ENCODE data around the gene CIT. TPM values are rescaled to one million over a fixed set of nuclear protein-coding genes. Genes with fewer than 3 reads are reported as not detected.
A peak's percentile ranks its signal among the peaks of the same experiment; 100 is the strongest.

The CIT gene
- total RNA-seq, 1 donor from 2014 or later = 20.6 TPM

DNA sequence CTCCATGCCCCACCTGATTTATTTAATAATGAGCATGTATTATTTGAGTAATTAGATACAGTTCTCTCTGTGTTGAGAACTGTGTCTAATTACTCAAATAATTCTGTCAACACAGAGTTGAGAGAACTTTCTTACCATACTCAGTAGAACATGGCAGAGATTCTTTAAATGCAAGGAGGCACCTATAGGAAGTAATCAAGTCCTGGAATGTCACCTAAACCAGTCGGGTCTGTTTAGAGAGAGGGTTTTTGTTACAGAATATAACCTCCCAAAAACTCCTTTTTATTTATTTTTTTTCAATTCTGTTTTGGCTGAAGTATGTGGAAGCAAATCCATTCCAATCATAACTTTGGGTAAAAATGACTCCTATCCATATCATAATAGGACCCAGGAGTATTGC lies 37.5 kb upstream of the CIT start:
- DNase-seq (ENCODE audit: extremely low spot score in 2 of 2) = no peak
- no peaks in the 10 kb centered on the region for H3K36me3 ChIP-seq
- no peak overlapping the region for H3K4me3 ChIP-seq
- no peak for TF ChIP-seq POLR2A (IDR thresholded peaks at IDR 0.05)
- TF ChIP-seq, protein P1, sequence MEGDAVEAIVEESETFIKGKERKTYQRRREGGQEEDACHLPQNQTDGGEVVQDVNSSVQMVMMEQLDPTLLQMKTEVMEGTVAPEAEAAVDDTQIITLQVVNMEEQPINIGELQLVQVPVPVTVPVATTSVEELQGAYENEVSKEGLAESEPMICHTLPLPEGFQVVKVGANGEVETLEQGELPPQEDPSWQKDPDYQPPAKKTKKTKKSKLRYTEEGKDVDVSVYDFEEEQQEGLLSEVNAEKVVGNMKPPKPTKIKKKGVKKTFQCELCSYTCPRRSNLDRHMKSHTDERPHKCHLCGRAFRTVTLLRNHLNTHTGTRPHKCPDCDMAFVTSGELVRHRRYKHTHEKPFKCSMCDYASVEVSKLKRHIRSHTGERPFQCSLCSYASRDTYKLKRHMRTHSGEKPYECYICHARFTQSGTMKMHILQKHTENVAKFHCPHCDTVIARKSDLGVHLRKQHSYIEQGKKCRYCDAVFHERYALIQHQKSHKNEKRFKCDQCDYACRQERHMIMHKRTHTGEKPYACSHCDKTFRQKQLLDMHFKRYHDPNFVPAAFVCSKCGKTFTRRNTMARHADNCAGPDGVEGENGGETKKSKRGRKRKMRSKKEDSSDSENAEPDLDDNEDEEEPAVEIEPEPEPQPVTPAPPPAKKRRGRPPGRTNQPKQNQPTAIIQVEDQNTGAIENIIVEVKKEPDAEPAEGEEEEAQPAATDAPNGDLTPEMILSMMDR (IDR thresholded peaks at IDR 0.05) = no peak
- no peak for TF ChIP-seq POLR2AphosphoS5 (IDR thresholded peaks at IDR 0.05; ENCODE audit: insufficient read depth in 1 of 2, low read depth in 1 of 2)
- H3K27me3 ChIP-seq = no peaks in the 10 kb centered on the region
- H3K9me3 ChIP-seq = no peaks in the 10 kb centered on the region
- no peak overlapping the region for H3K27ac ChIP-seq
- no peaks in the 10 kb centered on the region for H3K4me1 ChIP-seq
- intact Hi-C loops (cut with DNase I) = no loop called here

DNA sequence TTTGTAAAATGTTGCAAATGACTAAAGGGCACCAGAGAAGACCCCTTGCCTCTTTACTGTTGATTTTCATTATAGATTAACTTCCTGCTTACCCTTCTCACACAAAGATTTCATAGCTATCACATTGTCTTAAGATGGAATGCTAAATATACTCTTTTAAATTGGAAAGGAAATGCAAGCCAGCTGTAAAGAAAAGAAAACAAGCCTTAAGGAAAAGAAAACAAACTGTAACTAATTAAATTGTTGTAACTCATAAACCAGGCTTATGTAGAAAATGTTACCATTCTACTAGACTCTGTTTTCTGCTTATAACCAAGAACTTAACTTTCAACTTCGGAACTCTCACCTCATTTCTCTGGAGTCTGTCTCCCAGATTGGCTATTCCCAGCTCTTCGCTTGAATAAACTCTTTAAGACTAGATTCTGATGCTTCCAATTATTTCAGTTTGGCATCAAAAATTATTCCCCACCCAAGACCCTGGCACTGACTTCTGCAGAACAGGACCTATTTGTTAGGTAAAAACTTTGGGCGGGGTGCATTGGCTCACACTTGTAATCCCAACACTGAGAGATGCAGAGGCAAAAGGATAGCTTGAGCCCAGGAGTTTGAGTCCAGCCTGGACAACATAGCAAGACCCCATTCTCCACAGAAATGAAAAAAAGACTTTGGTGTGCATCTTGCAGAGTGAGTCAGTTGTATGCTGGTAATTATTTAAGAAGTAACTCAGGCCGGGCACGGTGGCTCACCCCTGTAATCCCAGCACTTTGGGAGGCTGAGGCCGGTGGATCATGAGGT lies 36.6 kb upstream of the CIT start:
- H3K36me3 ChIP-seq = no peaks in the 10 kb centered on the region
- H3K4me1 ChIP-seq = no peaks in the 10 kb centered on the region
- TF ChIP-seq POLR2AphosphoS5 (IDR thresholded peaks at IDR 0.05; ENCODE audit: insufficient read depth in 1 of 2, low read depth in 1 of 2) = no peak
- no peak for TF ChIP-seq POLR2A (IDR thresholded peaks at IDR 0.05)
- TF ChIP-seq, protein P1 (IDR thresholded peaks at IDR 0.05) = no peak
- no peak overlapping the region for H3K4me3 ChIP-seq
- H3K9me3 ChIP-seq = no peaks in the 10 kb centered on the region
- DNase-seq (ENCODE audit: extremely low spot score in 2 of 2) = no peak
- intact Hi-C loops (cut with DNase I) = no loop called here
- no peaks in the 10 kb centered on the region for H3K27me3 ChIP-seq
- H3K27ac ChIP-seq = no peak overlapping the region

DNA sequence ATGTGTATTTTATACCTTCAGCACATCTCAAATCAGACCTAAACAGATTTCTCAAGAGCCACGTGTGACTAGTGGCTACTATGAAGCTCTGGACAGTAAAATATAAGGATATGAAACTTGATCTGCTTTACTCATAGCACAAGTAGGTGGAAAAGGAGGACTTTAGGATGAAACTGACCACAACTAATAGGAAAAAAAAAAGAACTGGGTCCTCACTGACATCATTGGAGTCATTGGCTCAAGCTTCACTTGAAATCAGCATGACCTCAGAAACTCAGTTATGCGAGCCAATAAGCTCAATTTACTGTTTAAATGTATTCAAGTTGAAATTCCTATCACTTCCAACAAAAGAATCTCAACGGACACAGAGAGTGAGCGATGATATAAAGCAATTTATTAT lies 34.1 kb upstream of the CIT start:
- intact Hi-C loops (cut with DNase I) = no loop called here
- Histone ChIP-seq H3K4me1 (no peaks in the 10 kb centered on the region), H3K9me3 (no peaks in the 10 kb centered on the region), H3K27ac (no peak overlapping the region), H3K36me3 (no peaks in the 10 kb centered on the region), H3K27me3 (no peaks in the 10 kb centered on the region), H3K4me3 (no peak overlapping the region)
- TF ChIP-seq, protein P1 (IDR thresholded peaks at IDR 0.05) = no peak
- no peak for TF ChIP-seq POLR2AphosphoS5 (IDR thresholded peaks at IDR 0.05; ENCODE audit: insufficient read depth in 1 of 2, low read depth in 1 of 2)
- no peak for TF ChIP-seq POLR2A (IDR thresholded peaks at IDR 0.05)
- DNase-seq (ENCODE audit: extremely low spot score in 2 of 2) = no peak

DNA sequence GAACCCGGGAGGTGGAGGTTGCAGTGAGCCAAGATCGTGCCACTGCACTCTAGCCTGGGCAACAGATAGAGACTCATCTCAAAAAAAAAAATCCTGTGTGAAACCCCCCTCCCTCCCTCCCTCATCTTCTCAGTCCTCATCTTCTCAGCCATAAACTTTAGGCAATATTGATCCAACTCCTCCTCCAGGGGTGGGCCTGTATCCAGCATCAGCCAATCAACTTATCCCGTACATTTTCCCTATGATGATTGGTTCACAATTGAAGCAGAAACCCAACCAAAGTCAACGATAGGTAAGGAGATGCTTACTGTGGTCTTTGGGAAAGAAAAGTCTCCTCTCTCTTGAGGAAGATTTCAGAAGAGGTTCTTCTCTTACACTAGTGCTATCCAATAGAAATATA lies 33.5 kb upstream of the CIT start:
- H3K4me1 ChIP-seq = no peaks in the 10 kb centered on the region
- no peak overlapping the region for H3K4me3 ChIP-seq
- H3K27me3 ChIP-seq = no peaks in the 10 kb centered on the region
- no peaks in the 10 kb centered on the region for H3K36me3 ChIP-seq
- TF ChIP-seq POLR2AphosphoS5 (IDR thresholded peaks at IDR 0.05; ENCODE audit: insufficient read depth in 1 of 2, low read depth in 1 of 2) = no peak
- TF ChIP-seq, protein P1 (IDR thresholded peaks at IDR 0.05) = no peak
- TF ChIP-seq POLR2A (IDR thresholded peaks at IDR 0.05) = no peak
- DNase-seq (ENCODE audit: extremely low spot score in 2 of 2) = no peak
- intact Hi-C loops (cut with DNase I) = no loop called here
- H3K27ac ChIP-seq = no peak overlapping the region
- no peaks in the 10 kb centered on the region for H3K9me3 ChIP-seq

DNA sequence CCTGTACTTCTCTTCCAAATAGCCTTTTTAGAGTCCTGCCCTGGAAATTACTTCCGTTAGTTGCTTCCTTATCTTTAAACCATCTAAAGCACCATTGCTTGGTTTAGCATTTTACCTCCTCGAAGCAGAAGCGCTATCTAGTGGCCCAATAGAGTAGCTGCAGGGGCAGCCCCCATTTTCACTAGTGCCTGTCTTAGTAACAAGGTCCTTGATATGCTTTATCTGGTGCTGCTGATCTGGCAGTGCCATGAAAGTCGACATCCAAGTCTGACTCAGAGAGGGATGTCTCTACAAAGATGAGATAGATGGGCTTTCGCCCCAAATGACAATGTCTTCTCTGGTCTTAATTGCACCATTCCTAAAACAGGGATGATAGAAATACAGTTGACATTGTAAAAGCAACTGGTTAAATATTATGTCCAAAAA lies 25.0 kb upstream of the CIT start:
- no peak overlapping the region for H3K4me3 ChIP-seq
- H3K9me3 ChIP-seq = no peaks in the 10 kb centered on the region
- H3K27me3 ChIP-seq = no peaks in the 10 kb centered on the region
- no peak for DNase-seq (ENCODE audit: extremely low spot score in 2 of 2)
- intact Hi-C loops (cut with DNase I) = no loop called here
- H3K27ac ChIP-seq = no peak overlapping the region
- no peak for TF ChIP-seq POLR2AphosphoS5 (IDR thresholded peaks at IDR 0.05; ENCODE audit: insufficient read depth in 1 of 2, low read depth in 1 of 2)
- TF ChIP-seq, protein P1 (IDR thresholded peaks at IDR 0.05) = peak; percentile 8 to 39 (median 32)
- H3K36me3 ChIP-seq = no peaks in the 10 kb centered on the region
- no peaks in the 10 kb centered on the region for H3K4me1 ChIP-seq

All from vagina (tissue), 2 donors.